ENCODE measurements around the gene EXOC1.

EXOC1 gene

GRCh38 chr4:55857586-55857985, 4.1 kb downstream of the EXOC1 start:
- DNase-seq (no peak), ATAC-seq (no peak)

GRCh38 chr4:55859711-55860110, 6.3 kb downstream of the EXOC1 start:
- no peak for ATAC-seq
- DNase-seq = no peak

- DNase-seq (no peak), ATAC-seq (no peak)
These were observed 11.3 kb downstream of the EXOC1 start for GRCh38 chr4:55864577-55865223.

GRCh38 chr4:55865228-55865806, 11.9 kb downstream of the EXOC1 start:
- ATAC-seq (peak; percentile 58), DNase-seq (no peak)

GRCh38 chr4:55866290-55866907, 13.0 kb downstream of the EXOC1 start:
- DNase-seq = no peak
- ATAC-seq = peak; percentile 94

GRCh38 chr4:55866973-55867574, 13.6 kb downstream of the EXOC1 start:
- peak; percentile 66 for ATAC-seq

GRCh38 chr4:55868581-55869090, 15.2 kb downstream of the EXOC1 start:
- ATAC-seq = no peak
- DNase-seq = no peak

More at GRCh38 chr4:55866973-55867574, 13.6 kb downstream of the EXOC1 start:
- DNase-seq = no peak

GRCh38 chr4:55871299-55871800, 17.9 kb downstream of the EXOC1 start:
- ATAC-seq (no peak), DNase-seq (no peak)

GRCh38 chr4:55874831-55875230, 21.4 kb downstream of the EXOC1 start:
- ATAC-seq (no peak), DNase-seq (no peak)

- DNase-seq (no peak), ATAC-seq (no peak)
These were observed 22.9 kb downstream of the EXOC1 start for GRCh38 chr4:55876387-55876786.

GRCh38 chr4:55879224-55879623, 25.8 kb downstream of the EXOC1 start:
- ATAC-seq = no peak
- DNase-seq = no peak

- DNase-seq = no peak
- ATAC-seq = no peak
These were observed 27.3 kb downstream of the EXOC1 start for GRCh38 chr4:55880652-55881280.

GRCh38 chr4:55884093-55884850, 30.8 kb downstream of the EXOC1 start:
- no peak for ATAC-seq
- no peak for DNase-seq

- no peak for DNase-seq
- no peak for ATAC-seq
These were observed 31.4 kb downstream of the EXOC1 start for GRCh38 chr4:55884851-55885219.

GRCh38 chr4:55887594-55887993, 34.1 kb downstream of the EXOC1 start:
- no peak for ATAC-seq
- no peak for DNase-seq

GRCh38 chr4:55892156-55892555, 38.7 kb downstream of the EXOC1 start:
- DNase-seq = no peak
- ATAC-seq = no peak

- ATAC-seq (no peak), DNase-seq (no peak)
These were observed 43.2 kb downstream of the EXOC1 start for GRCh38 chr4:55896622-55897021.

GRCh38 chr4:55902677-55903076, 49.2 kb downstream of the EXOC1 start:
- no peak for ATAC-seq
- no peak for DNase-seq

- DNase-seq (no peak), ATAC-seq (no peak)
These were observed 50.1 kb downstream of the EXOC1 start for GRCh38 chr4:55903577-55903976.

GRCh38 chr4:55904576-55904975, 51.1 kb downstream of the EXOC1 start:
- no peak for DNase-seq
- ATAC-seq = no peak

- DNase-seq (no peak), ATAC-seq (no peak)
These were observed 52.9 kb downstream of the EXOC1 start for GRCh38 chr4:55906323-55906722.

- peak; percentile 90 for ATAC-seq
These were observed 53.5 kb downstream of the EXOC1 start for GRCh38 chr4:55906989-55907388.

More at GRCh38 chr4:55906989-55907388, 53.5 kb downstream of the EXOC1 start:
- no peak for DNase-seq
